Immature natural killer cell (primary cell): ENCODE results near the gene LIMK1. TPM values are rescaled to one million over a fixed set of nuclear protein-coding genes. Genes with fewer than 3 reads are reported as not detected.

ENCODE experiments used
- DNase-seq, 3 donors: peaks; one replicate each; pipeline ENCODE4 v3.0.0; 2022; ENCODE audit warnings: mixed read lengths in 1 of 3
- H3K27ac Mint-ChIP-seq, 6 donors: one replicate each; pipeline ENCODE4 v1.8.0; 2020; ENCODE audit warnings: mixed read lengths in 6 of 6, mild to moderate bottlenecking in 5 of 6, inconsistent platforms in 4 of 6, moderate library complexity in 3 of 6
- H3K27me3 Mint-ChIP-seq, 3 donors: one replicate each; pipeline ENCODE4 v1.8.0; 2020 to 2021; ENCODE audit warnings: low read depth in 3 of 3, mild to moderate bottlenecking in 3 of 3, mixed read lengths in 3 of 3, moderate library complexity in 3 of 3, inconsistent platforms in 1 of 3
- H3K36me3 Mint-ChIP-seq, 3 donors: one replicate each; pipeline ENCODE4 v1.8.0; 2020; ENCODE audit warnings: mixed read lengths in 3 of 3, inconsistent platforms in 2 of 3, mild to moderate bottlenecking in 2 of 3
- H3K4me1 Mint-ChIP-seq, 2 donors: one replicate each; pipeline ENCODE4 v1.8.0; 2020; ENCODE audit warnings: inconsistent platforms in 2 of 2, mild to moderate bottlenecking in 2 of 2, mixed read lengths in 2 of 2, moderate library complexity in 1 of 2
- H3K4me3 Mint-ChIP-seq, 5 donors: one replicate each; pipeline ENCODE4 v1.8.0; 2020; ENCODE audit warnings: mild to moderate bottlenecking in 5 of 5, mixed read lengths in 5 of 5, inconsistent platforms in 3 of 5, moderate library complexity in 3 of 5
- H3K9me3 Mint-ChIP-seq, 6 donors: one replicate each; pipeline ENCODE4 v1.8.0; 2020; ENCODE audit warnings: mild to moderate bottlenecking in 6 of 6, mixed read lengths in 6 of 6, inconsistent platforms in 4 of 6, moderate library complexity in 3 of 6
- polyA plus RNA-seq, 3 donors: library from polyadenylated mRNA; unstranded; fragments of 300-500 nt; fragmentation: Illumina TruSeq; gene quantifications; one replicate each; pipeline ENCODE4 v1.2.3, GENCODE V29; 2021

LIMK1 gene
- polyA plus RNA-seq, 3 donors from 2014 or later = 8.2 to 38.1 (median 18.8) TPM

DNA sequence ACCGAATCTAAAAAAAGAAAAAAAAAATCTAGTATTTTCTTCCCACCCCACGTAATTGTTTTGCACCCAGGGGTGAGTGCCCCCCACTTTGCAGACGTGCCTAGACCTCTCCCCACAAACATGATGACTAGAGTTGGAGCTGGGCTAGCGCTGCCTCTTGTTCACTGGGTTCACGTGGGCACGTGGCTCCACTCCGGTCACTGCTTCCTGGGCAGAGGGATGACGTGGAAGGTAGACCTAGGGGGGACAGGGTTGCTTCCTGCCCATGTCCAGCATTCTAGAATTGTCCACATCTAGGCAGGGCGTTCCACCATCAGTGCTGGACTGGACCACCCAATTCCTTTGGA, 861 bp upstream of the LIMK1 start:
- DNase-seq = no peak
- H3K27ac Mint-ChIP-seq = peak overlapping the region in 3 of 6 donors; percentile 16 to 66 (median 58)
- H3K27me3 Mint-ChIP-seq = peaks cover 0 to 4% (median 2%) of the 10 kb centered on the region in 3 donors
- H3K9me3 Mint-ChIP-seq = no peaks in the 10 kb centered on the region
- peaks cover 0 to 3% (median 0%) of the 10 kb centered on the region in 3 donors for H3K36me3 Mint-ChIP-seq
- peak overlapping the region; percentile 47 to 74 (median 67) for H3K4me3 Mint-ChIP-seq
- peaks cover 0 to 14% of the 10 kb centered on the region in 2 donors for H3K4me1 Mint-ChIP-seq

GRCh38 chr7:74083928-74084721, 521 bp downstream of the LIMK1 start:
- DNase-seq = no peak
- Mint-ChIP-seq H3K27me3 (peaks cover 0 to 5% (median 2%) of the 10 kb centered on the region in 3 donors), H3K36me3 (peaks cover 0 to 10% (median 6%) of the 10 kb centered on the region in 3 donors), H3K27ac (peak overlapping the region in 5 of 6 donors; percentile 55 to 86 (median 77)), H3K4me3 (peak overlapping the region; percentile 75 to 86 (median 79)), H3K9me3 (no peaks in the 10 kb centered on the region), H3K4me1 (peaks cover 0 to 14% of the 10 kb centered on the region in 2 donors)

DNA sequence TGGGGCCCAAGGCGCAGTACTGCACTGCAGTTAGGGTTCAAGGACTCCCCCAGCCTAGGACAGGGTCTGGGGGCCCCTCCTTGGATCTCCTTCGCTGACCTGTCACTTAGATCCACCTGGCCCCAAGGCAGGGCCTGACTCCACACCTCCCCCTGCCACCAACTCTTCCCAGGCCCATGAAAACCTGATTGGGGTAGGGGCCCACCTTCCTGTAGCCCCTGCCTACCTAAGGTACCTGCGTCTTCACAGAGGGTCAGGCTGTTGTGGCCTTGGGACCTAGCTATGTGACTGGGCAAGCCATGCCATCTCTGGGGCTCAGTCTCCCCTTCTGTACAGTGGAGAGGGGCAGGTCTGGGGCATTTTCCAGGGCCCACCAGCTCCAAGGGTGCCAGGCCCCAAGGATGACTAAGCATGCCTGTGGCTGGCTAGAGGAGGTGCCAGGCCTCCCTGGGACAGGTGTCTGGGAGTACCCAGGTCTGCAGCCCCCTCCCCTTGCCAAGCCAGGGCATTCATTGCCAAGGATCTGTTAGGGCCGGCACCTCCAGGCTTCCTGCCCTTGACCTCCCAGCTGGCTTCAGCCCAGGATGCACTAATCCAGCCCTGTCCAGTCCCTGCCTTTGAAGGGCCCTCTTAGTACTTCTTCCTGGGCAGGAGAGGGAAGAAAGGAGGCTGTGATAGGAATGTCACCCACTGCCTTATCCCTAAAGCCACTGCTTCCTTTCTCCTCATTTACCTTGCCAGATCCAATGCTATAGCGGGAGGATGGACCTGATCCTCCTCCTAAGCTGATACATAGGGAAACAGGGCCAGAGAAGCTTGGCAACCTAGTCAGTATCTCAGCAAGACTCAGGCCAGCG, 1.3 kb downstream of the LIMK1 start:
- H3K4me1 Mint-ChIP-seq = peaks cover 0 to 16% of the 10 kb centered on the region in 2 donors
- H3K36me3 Mint-ChIP-seq = peaks cover 0 to 10% (median 10%) of the 10 kb centered on the region in 3 donors
- H3K4me3 Mint-ChIP-seq = peak overlapping the region; percentile 75 to 86 (median 79)
- no peak for DNase-seq
- H3K9me3 Mint-ChIP-seq = no peaks in the 10 kb centered on the region
- H3K27me3 Mint-ChIP-seq = peaks cover 0 to 5% (median 0%) of the 10 kb centered on the region in 3 donors
- peak overlapping the region in 5 of 6 donors; percentile 55 to 86 (median 77) for H3K27ac Mint-ChIP-seq

- no peak for DNase-seq
- peaks cover 12 to 32% of the 10 kb centered on the region in 2 donors for H3K4me1 Mint-ChIP-seq
- peak overlapping the region in 2 of 6 donors; percentile 28 to 65 for H3K27ac Mint-ChIP-seq
- no peaks in the 10 kb centered on the region for H3K9me3 Mint-ChIP-seq
- H3K4me3 Mint-ChIP-seq = no peak overlapping the region
- H3K27me3 Mint-ChIP-seq = peaks cover 0 to 7% (median 0%) of the 10 kb centered on the region in 3 donors
- peaks cover 0 to 10% (median 10%) of the 10 kb centered on the region in 3 donors for H3K36me3 Mint-ChIP-seq
These were observed 4.3 kb downstream of the LIMK1 start for GRCh38 chr7:74087791-74088453.

DNA sequence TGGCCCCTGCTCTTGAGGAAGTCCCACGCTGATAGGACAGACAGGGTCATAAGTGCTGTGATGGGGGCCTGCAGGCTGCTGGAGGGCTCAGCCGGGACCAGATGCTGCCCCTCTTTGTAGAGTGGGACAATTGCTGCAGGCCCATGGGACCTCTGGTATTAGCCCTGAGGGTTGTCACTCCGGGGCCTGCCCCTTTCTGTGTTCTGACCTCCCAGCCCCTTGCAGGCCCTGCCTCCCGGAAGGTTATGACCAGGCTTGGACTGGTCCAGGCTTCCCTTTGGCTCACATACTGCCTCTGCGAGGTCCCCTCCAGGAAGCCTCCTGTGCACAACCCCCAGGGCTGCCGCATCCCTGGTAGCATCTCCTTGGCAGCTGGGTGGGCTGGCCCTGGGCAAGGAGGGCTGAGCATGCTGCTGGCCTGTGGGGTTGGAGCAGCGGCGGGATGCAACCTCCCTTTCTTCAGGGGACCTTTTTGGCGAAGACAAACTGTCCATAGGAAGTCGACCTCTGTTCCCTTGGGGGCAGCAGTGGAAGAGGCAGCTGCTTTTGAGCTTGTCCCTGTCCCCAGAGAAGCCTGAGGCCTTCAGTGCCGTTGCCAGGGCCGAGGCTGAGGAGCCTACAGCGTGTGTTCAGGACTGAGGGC, 8.8 kb downstream of the LIMK1 start:
- peak overlapping the region; percentile 96 to 100 (median 98) for H3K27ac Mint-ChIP-seq
- peaks cover 0 to 10% (median 7%) of the 10 kb centered on the region in 3 donors for H3K36me3 Mint-ChIP-seq
- DNase-seq = peak in 1 of 3 donors; percentile 5
- peaks cover 37 to 43% of the 10 kb centered on the region in 2 donors for H3K4me1 Mint-ChIP-seq
- H3K27me3 Mint-ChIP-seq = peaks cover 10 to 14% (median 14%) of the 10 kb centered on the region in 3 donors
- H3K9me3 Mint-ChIP-seq = no peaks in the 10 kb centered on the region
- peak overlapping the region; percentile 86 to 93 (median 91) for H3K4me3 Mint-ChIP-seq

GRCh38 chr7:74092964-74093471, 9.4 kb downstream of the LIMK1 start:
- peak; percentile 52 to 67 (median 62) for DNase-seq
- peaks cover 10 to 14% (median 14%) of the 10 kb centered on the region in 3 donors for H3K27me3 Mint-ChIP-seq
- H3K4me1 Mint-ChIP-seq = peaks cover 41 to 43% of the 10 kb centered on the region in 2 donors
- H3K27ac Mint-ChIP-seq = peak overlapping the region; percentile 96 to 100 (median 98)
- peak overlapping the region; percentile 86 to 93 (median 91) for H3K4me3 Mint-ChIP-seq
- peaks cover 4 to 12% (median 12%) of the 10 kb centered on the region in 3 donors for H3K36me3 Mint-ChIP-seq
- H3K9me3 Mint-ChIP-seq = no peaks in the 10 kb centered on the region

DNA sequence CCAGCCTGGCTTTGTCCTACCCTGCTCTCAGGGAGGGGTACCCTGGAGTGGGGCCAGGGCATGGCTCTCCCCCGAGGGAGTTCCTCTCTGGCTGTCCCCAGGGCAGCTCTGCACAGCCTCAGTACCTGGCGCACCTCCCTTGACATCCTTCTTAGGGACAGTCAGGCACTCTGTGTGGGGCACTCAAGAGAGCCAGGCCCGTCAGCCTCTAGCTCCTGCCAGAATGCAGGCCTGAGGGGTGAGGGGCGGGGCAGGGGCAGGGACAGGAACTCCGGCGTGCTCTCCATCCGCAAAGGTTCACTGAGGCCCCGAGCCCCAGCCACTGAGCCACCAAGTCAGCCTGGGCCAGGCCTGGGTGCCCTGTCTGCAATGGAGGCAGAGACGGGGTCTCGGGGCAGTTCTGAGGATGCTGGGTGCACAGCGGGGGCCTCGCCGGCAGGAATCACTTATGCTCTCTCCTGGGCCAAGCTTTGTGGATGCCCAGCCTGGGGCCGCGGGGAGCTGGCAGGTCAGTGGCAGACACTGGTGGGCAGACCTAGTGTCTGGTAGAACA, 10.1 kb downstream of the LIMK1 start:
- H3K36me3 Mint-ChIP-seq = peaks cover 7 to 16% (median 12%) of the 10 kb centered on the region in 3 donors
- DNase-seq = no peak
- H3K9me3 Mint-ChIP-seq = no peaks in the 10 kb centered on the region
- peak overlapping the region; percentile 96 to 100 (median 98) for H3K27ac Mint-ChIP-seq
- H3K27me3 Mint-ChIP-seq = peaks cover 10 to 14% (median 13%) of the 10 kb centered on the region in 3 donors
- peak overlapping the region; percentile 86 to 93 (median 91) for H3K4me3 Mint-ChIP-seq
- H3K4me1 Mint-ChIP-seq = peaks cover 42 to 43% of the 10 kb centered on the region in 2 donors

DNA sequence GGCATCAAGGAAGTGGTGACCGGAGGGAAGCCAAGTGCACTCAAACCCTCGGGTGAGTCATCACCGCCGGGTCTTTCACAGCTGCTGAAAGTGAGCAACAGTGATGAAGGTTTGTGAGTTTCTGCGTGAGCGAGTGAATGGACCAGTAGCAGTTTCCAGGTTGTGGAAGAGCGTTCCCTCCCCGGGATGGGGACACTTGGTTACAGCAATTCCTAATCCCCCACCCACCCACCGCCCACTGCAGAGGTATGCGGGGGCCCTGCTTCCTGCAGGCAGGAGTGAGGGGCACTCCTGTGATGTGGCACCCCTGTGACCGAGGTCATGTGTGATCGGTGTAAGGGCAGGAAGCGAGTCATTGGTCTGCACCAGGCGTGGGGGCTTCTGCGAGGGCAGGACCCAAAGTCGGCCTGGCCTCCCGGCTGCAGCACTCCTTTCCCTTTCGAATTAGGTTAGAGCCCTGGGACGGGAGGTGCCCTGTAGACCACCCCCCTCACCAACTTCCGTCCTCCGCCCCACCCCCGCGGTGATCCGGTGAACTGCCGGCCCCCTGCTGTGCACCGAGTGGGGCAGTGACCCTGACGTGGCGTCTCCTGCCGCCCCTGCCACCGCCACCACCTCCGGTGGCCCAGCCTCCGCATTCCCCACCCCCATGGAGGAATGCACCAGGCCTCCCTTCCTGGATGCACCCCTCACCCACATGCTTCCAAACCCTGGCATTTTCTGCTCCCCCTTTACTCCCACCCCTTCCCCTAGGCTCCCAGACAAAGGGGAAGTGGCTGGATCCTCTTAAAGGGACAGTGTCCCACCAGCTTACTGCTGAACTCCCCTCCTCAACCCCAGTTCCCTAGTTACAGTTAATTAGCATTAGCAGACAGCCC, 10.9 kb downstream of the LIMK1 start:
- Mint-ChIP-seq H3K36me3 (peaks cover 7 to 14% (median 8%) of the 10 kb centered on the region in 3 donors), H3K4me1 (peaks cover 42 to 43% of the 10 kb centered on the region in 2 donors), H3K27me3 (peaks cover 10 to 14% (median 13%) of the 10 kb centered on the region in 3 donors)

GRCh38 chr7:74095135-74095534, 11.5 kb downstream of the LIMK1 start:
- peaks cover 10 to 14% (median 13%) of the 10 kb centered on the region in 3 donors for H3K27me3 Mint-ChIP-seq
- H3K4me3 Mint-ChIP-seq = peak overlapping the region; percentile 86 to 93 (median 91)
- H3K27ac Mint-ChIP-seq = peak overlapping the region; percentile 96 to 100 (median 98)
- peaks cover 41 to 42% of the 10 kb centered on the region in 2 donors for H3K4me1 Mint-ChIP-seq
- H3K36me3 Mint-ChIP-seq = peaks cover 7 to 14% (median 11%) of the 10 kb centered on the region in 3 donors
- H3K9me3 Mint-ChIP-seq = no peaks in the 10 kb centered on the region
- DNase-seq = no peak

More for the DNA sequence above, 10.9 kb downstream of the LIMK1 start:
- Mint-ChIP-seq H3K9me3 (no peaks in the 10 kb centered on the region), H3K27ac (peak overlapping the region; percentile 96 to 100 (median 98)), H3K4me3 (peak overlapping the region; percentile 86 to 93 (median 91))
- peak; percentile 91 to 92 (median 92) for DNase-seq

DNA sequence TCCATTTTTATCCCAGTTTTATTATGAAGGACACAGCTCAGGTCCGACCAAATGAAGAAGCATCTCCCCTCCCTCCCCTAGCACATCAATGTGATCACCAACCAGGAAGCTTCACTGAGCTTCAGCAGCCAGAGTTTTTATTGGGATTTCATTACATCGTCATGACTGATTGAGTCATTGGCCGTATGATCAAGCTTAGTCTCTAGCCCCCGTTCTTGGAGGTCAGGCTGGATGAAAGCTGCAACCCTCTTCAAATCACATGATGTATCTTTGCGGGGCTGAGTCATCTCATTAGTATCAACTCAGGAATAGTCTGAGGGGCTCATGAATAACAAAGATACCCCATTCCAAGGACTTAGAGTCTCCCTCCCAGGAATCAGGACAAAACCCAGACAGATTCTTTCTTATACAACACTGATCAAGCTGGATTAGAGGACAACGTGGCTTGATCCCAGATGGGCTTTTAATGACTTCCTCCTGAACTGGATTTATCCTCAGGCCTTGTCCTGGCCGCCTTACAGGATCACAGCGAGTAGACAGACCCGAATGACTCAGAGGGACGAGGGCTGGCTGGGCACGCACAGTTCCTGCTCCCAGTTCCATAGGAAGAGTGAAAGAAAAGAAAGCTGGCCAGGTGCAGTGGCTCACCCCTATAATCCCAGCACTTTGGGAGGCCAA, 14.5 kb downstream of the LIMK1 start:
- Mint-ChIP-seq H3K27me3 (peaks cover 10 to 14% (median 10%) of the 10 kb centered on the region in 3 donors), H3K9me3 (no peaks in the 10 kb centered on the region), H3K36me3 (peaks cover 7 to 19% (median 13%) of the 10 kb centered on the region in 3 donors), H3K4me1 (peaks cover 24 to 29% of the 10 kb centered on the region in 2 donors), H3K27ac (peak overlapping the region; percentile 6 to 84 (median 73)), H3K4me3 (peak overlapping the region in 2 of 5 donors; percentile 21 to 57)
- no peak for DNase-seq

- peaks cover 13 to 26% (median 14%) of the 10 kb centered on the region in 3 donors for H3K36me3 Mint-ChIP-seq
- no peak overlapping the region for H3K4me3 Mint-ChIP-seq
- H3K27me3 Mint-ChIP-seq = peaks cover 8 to 11% (median 9%) of the 10 kb centered on the region in 3 donors
- peak overlapping the region in 1 of 6 donors; percentile 28 for H3K27ac Mint-ChIP-seq
- DNase-seq = no peak
- H3K4me1 Mint-ChIP-seq = peaks cover 16 to 19% of the 10 kb centered on the region in 2 donors
- H3K9me3 Mint-ChIP-seq = no peaks in the 10 kb centered on the region
These were observed 15.4 kb downstream of the LIMK1 start for GRCh38 chr7:74099031-74099430.
